NCI-H2196 treated with DMSO at 0.1 percent for 48 hours (cell line): ENCODE measurements around the gene PPP1R9A.

Experiments
- DNase-seq: peaks from one replicate; lab custom pipeline; 2025; ENCODE audit not compliant: unreplicated experiment; lab: John Stamatoyannopoulos, UW

Gene PPP1R9A

GRCh38 chr7:95250571-95250970 lies 343.2 kb downstream of the PPP1R9A start:
- DNase-seq: no peak

- DNase-seq: no peak
Observed at GRCh38 chr7:95251966-95252365, 344.6 kb downstream of the PPP1R9A start.

- no peak for DNase-seq
Observed at GRCh38 chr7:95253986-95254385, 346.6 kb downstream of the PPP1R9A start.

- DNase-seq: no peak
Observed at GRCh38 chr7:95255691-95256090, 348.3 kb downstream of the PPP1R9A start.

- no peak for DNase-seq
Observed at GRCh38 chr7:95261895-95262415, 354.6 kb downstream of the PPP1R9A start.

- no peak for DNase-seq
Observed at GRCh38 chr7:95262875-95263274, 355.5 kb downstream of the PPP1R9A start.

- DNase-seq: no peak
Observed at GRCh38 chr7:95263785-95264362, 356.5 kb downstream of the PPP1R9A start.

GRCh38 chr7:95264363-95264891 lies 357.0 kb downstream of the PPP1R9A start:
- no peak for DNase-seq

GRCh38 chr7:95265634-95266033 lies 358.2 kb downstream of the PPP1R9A start:
- no peak for DNase-seq

GRCh38 chr7:95267754-95268153 lies 360.4 kb downstream of the PPP1R9A start:
- no peak for DNase-seq

GRCh38 chr7:95269640-95270039 lies 362.2 kb downstream of the PPP1R9A start:
- no peak for DNase-seq

- no peak for DNase-seq
Observed at GRCh38 chr7:95276114-95276513, 368.7 kb downstream of the PPP1R9A start.

GRCh38 chr7:95279417-95279816 lies 372.0 kb downstream of the PPP1R9A start:
- no peak for DNase-seq

GRCh38 chr7:95286096-95286495 lies 378.7 kb downstream of the PPP1R9A start:
- no peak for DNase-seq

GRCh38 chr7:95290166-95290830 lies 382.9 kb downstream of the PPP1R9A start:
- no peak for DNase-seq

- no peak for DNase-seq
Observed at GRCh38 chr7:95295397-95295796, 388.0 kb downstream of the PPP1R9A start.

- DNase-seq: no peak
Observed at GRCh38 chr7:95296456-95296855, 389.1 kb downstream of the PPP1R9A start.

GRCh38 chr7:95297041-95297440 lies 389.6 kb downstream of the PPP1R9A start:
- no peak for DNase-seq

- no peak for DNase-seq
Observed at GRCh38 chr7:95298091-95298490, 390.7 kb downstream of the PPP1R9A start.

GRCh38 chr7:95303013-95303905 lies 395.9 kb downstream of the PPP1R9A start:
- DNase-seq: no peak

GRCh38 chr7:95304990-95305389 lies 397.6 kb downstream of the PPP1R9A start:
- DNase-seq: no peak
